ENCODE data around the gene POLR3A. TPM values are rescaled to one million over a fixed set of nuclear protein-coding genes. Genes with fewer than 3 reads are reported as not detected.

POLR3A gene
- total and polyA plus RNA-seq, 2 donors (not counting 1 experiment from before 2014, with no cell fraction given): 11.6 to 16.8 TPM

- Histone ChIP-seq H3K27ac (ENCODE audit: insufficient read depth, low read length) (peak within 1 kb of the TSS; percentile 74), H3K36me3 (ENCODE audit: control insufficient read depth, insufficient read depth, low read length) (peaks cover 12% of the 10 kb centered on the region), H4K20me1 (ENCODE audit: control insufficient read depth, extremely low read depth, insufficient read depth, low read length) (no peaks in the 10 kb centered on the region), H3K4me2 (ENCODE audit: extremely low read depth, insufficient read depth, low read length) (peak within 1 kb of the TSS; percentile 98), H3K9ac (ENCODE audit: insufficient read depth, low read length) (peak within 1 kb of the TSS; percentile 73), H3K79me2 (ENCODE audit: control insufficient read depth, insufficient read depth, low read length) (peaks cover 54% of the 10 kb centered on the region), H3K4me1 (ENCODE audit: control insufficient read depth, extremely low read depth, insufficient read depth, low read length) (peaks cover 10% of the 10 kb centered on the region), H3K27me3 (ENCODE audit: control insufficient read depth, insufficient read depth, low read length) (no peaks in the 10 kb centered on the region), H3K9me3 (ENCODE audit: control insufficient read depth, insufficient read depth, low read depth, low read length) (no peaks in the 10 kb centered on the region), H2AFZ (ENCODE audit: low read length) (peak within 1 kb of the TSS; percentile 93), H3K4me3 (replicated peaks in 1 of 4; ENCODE audit: control extremely low read depth in 1 of 4, insufficient read depth in 1 of 4, low read depth in 3 of 4, low read length in 4 of 4) (peak within 1 kb of the TSS; percentile 78 to 100 (median 99))
- no peak for TF ChIP-seq EZH2 (IDR thresholded peaks at IDR 0.05; ENCODE audit: low read length, missing control alignments)
- no peak for TF ChIP-seq CTCF (conservative IDR thresholded peaks at IDR 0.05 in 1 of 2, IDR thresholded peaks at IDR 0.05 in 1 of 2; ENCODE audit: low read depth in 1 of 2, low read length in 2 of 2)
- DNase-seq (ENCODE audit: low read depth in 2 of 2): peak; percentile 97 to 99
Measured at GRCh38 chr10:78033637-78034470, 4.5 kb upstream of the POLR3A start, which contains the start of gene RPS24. RPS24 (plus strand) TSS chr10:78033863; CDS start chr10:78033902, 39 bp downstream.

GRCh38 chr10:78033387-78033636 is 4.0 kb upstream of the POLR3A start:
- TF ChIP-seq EZH2 (IDR thresholded peaks at IDR 0.05; ENCODE audit: low read length, missing control alignments) (no peak), CTCF (conservative IDR thresholded peaks at IDR 0.05 in 1 of 2, IDR thresholded peaks at IDR 0.05 in 1 of 2; ENCODE audit: low read depth in 1 of 2, low read length in 2 of 2) (no peak)
- H2AFZ ChIP-seq (ENCODE audit: low read length): peak overlapping the region; percentile 76
- H3K79me2 ChIP-seq (ENCODE audit: control insufficient read depth, insufficient read depth, low read length): peaks cover 56% of the 10 kb centered on the region
- H3K27me3 ChIP-seq (ENCODE audit: control insufficient read depth, insufficient read depth, low read length): no peaks in the 10 kb centered on the region
- H3K36me3 ChIP-seq (ENCODE audit: control insufficient read depth, insufficient read depth, low read length): peaks cover 9% of the 10 kb centered on the region
- no peak overlapping the region for H3K9ac ChIP-seq (ENCODE audit: insufficient read depth, low read length)
- no peak overlapping the region for H3K27ac ChIP-seq (ENCODE audit: insufficient read depth, low read length)
- no peaks in the 10 kb centered on the region for H4K20me1 ChIP-seq (ENCODE audit: control insufficient read depth, extremely low read depth, insufficient read depth, low read length)
- peak overlapping the region; percentile 47 to 99 (median 80) for H3K4me3 ChIP-seq (replicated peaks in 1 of 4; ENCODE audit: control extremely low read depth in 1 of 4, insufficient read depth in 1 of 4, low read depth in 3 of 4, low read length in 4 of 4)
- H3K9me3 ChIP-seq (ENCODE audit: control insufficient read depth, insufficient read depth, low read depth, low read length): no peaks in the 10 kb centered on the region
- H3K4me2 ChIP-seq (ENCODE audit: extremely low read depth, insufficient read depth, low read length): peak overlapping the region; percentile 85
- H3K4me1 ChIP-seq (ENCODE audit: control insufficient read depth, extremely low read depth, insufficient read depth, low read length): peaks cover 11% of the 10 kb centered on the region
- no peak for DNase-seq (ENCODE audit: low read depth in 2 of 2)

GRCh38 chr10:78028438-78029268 is 662 bp downstream of the POLR3A start:
- Histone ChIP-seq H3K4me2 (ENCODE audit: extremely low read depth, insufficient read depth, low read length) (peak overlapping the region; percentile 84), H4K20me1 (ENCODE audit: control insufficient read depth, extremely low read depth, insufficient read depth, low read length) (no peaks in the 10 kb centered on the region), H3K9ac (ENCODE audit: insufficient read depth, low read length) (peak overlapping the region; percentile 88), H3K36me3 (ENCODE audit: control insufficient read depth, insufficient read depth, low read length) (peaks cover 6% of the 10 kb centered on the region), H3K79me2 (ENCODE audit: control insufficient read depth, insufficient read depth, low read length) (peaks cover 28% of the 10 kb centered on the region), H3K9me3 (ENCODE audit: control insufficient read depth, insufficient read depth, low read depth, low read length) (no peaks in the 10 kb centered on the region), H3K27me3 (ENCODE audit: control insufficient read depth, insufficient read depth, low read length) (no peaks in the 10 kb centered on the region), H3K4me1 (ENCODE audit: control insufficient read depth, extremely low read depth, insufficient read depth, low read length) (peaks cover 14% of the 10 kb centered on the region), H2AFZ (ENCODE audit: low read length) (peak overlapping the region; percentile 96), H3K27ac (ENCODE audit: insufficient read depth, low read length) (peak overlapping the region; percentile 92), H3K4me3 (replicated peaks in 1 of 4; ENCODE audit: control extremely low read depth in 1 of 4, insufficient read depth in 1 of 4, low read depth in 3 of 4, low read length in 4 of 4) (peak overlapping the region; percentile 83 to 98 (median 88))
- no peak for TF ChIP-seq CTCF (conservative IDR thresholded peaks at IDR 0.05 in 1 of 2, IDR thresholded peaks at IDR 0.05 in 1 of 2; ENCODE audit: low read depth in 1 of 2, low read length in 2 of 2)
- TF ChIP-seq EZH2 (IDR thresholded peaks at IDR 0.05; ENCODE audit: low read length, missing control alignments): no peak
- peak; percentile 58 to 66 for DNase-seq (ENCODE audit: low read depth in 2 of 2)

Measured in fibroblast of lung (primary cell).